GM19452 (cell line): ENCODE data around the gene MTERF1.
"Not testable (repeated sequence)": the region's sequence is repeated elsewhere in the genome, so short reads cannot be mapped to it uniquely, and the experiment has no call there.

Experiments used
- ATAC-seq: cut with Tn5 transposase; IDR thresholded peaks from one replicate; pipeline ENCODE4 v1.9.1; 2021; ENCODE audit not compliant: unreplicated experiment

Gene MTERF1

DNA sequence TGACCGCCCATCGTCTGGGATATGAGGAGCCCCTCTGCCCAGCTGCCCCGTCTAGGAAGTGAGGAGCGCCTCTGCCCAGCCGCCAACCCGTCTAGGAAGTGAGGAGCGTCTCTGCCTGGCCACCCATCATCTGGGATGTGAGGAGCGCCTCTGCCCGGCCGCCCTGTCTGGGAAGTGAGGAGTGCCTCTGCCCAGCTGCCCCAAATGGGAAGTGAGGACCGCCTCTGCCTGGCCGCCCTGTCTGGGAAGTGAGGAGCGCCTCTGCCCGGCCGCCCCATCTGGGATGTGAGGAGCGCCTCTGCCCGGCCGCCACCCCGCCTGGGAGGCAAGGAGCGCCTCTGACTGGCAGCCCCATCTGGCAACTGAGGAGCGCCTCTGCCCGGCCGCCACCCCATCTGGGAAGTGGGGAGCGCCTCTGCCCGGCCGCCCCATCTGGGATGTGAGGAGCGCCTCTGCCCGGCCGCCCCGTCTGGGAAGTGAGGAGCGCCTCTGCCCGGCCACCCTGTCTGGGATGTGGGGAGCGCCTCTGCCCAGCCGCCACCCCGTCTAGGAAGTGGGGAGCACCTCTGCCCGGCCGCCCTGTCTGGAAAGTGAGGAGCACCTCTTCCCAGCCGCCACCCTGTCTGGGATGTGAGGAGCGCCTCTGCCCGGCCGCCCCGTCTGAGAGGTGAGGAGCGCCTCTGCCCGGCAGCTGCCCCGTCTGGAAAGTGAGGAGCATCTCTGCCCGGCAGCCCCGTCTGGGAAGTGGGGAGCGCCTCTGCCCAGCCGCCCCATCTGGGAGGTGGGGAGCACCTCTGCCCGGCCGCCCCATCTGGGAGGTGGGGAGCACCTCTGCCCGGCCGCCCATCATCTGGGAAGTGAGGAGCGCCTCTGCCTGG is 7.1 kb upstream of the MTERF1 start:
- not testable (repeated sequence) for ATAC-seq

DNA sequence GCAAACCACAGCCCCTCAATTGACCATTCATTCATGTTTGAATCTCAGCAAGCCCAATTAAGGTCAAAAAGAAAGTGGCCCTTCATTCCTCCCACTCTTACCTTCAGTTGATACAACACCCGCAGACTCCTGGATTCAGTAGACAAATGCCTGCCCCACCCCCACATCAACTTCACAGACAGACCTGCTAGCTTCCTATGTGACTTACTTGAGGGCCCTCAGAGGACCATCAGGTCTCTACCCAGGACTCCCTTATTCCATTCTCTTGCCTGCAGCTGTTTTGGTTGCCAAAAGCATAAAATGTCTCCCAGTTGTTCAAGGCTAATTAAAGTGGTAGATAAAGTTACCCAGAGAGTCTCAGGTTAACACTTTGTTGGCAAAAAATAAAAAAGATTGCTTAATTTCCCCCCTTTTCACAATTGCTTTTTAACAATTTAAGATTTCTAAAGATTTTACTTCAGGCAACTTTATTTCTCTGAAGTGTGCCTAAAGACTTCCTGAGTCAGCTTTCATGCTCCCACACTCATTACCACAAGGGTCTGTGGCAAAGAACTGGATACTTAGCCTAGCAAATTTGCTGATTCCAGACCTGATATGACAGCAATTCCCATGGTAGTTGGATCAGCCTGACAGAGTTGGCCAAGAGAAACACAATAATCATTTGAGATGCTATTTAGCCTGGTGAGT is 3.3 kb upstream of the MTERF1 start:
- ATAC-seq = no peak

DNA sequence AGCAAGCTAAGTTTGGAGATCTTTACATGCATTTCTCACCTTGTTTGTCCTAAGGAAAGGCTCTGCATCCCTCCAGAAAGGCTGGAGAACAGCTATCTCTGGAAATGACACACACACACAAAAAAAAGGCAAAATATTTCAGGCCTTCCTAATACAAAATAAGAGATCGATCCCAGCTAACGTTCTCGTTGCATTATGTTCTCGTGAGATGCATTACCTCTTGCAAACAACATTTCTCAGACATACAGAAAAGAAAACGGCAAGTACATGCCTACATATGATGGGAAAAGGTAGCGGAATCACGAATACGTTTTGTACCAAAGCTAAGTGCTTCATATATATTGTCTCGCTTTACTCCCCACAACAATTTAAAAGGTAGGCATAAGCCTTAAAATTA is 488 bp downstream of the MTERF1 start:
- peak; percentile 14 for ATAC-seq

DNA sequence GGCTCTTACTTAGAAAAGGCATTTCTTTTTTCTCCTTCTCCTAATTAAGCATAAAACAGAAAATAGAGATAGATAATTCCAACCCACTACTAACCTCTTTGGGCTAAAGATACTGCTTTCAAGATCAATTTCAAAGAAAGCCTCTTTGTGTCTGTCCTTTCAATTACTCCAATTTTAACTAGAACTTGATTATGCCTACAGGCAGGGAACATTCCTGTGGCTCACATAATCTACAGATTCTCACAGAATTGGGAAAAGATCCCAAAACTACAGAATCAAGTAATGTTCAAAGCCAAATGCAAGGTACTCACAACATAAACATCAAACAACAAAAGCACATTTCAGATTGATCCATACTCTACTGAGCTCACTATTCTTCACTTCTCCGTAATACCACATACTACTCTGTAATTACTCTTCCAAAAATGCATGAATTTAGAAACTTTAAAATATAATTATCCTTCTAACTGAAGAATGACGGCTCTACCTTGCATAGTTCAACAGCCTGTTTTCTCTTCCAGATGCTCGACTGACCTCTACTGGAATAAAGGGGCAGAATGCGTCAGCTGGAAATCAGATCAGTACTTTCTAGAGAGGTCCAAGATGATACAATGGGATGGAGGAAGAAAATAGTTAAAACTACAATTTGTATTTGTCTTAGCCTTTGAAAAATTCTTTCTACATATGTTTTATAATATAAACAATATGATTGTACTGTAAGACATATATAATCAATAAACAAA is 3.9 kb downstream of the MTERF1 start:
- ATAC-seq = no peak

DNA sequence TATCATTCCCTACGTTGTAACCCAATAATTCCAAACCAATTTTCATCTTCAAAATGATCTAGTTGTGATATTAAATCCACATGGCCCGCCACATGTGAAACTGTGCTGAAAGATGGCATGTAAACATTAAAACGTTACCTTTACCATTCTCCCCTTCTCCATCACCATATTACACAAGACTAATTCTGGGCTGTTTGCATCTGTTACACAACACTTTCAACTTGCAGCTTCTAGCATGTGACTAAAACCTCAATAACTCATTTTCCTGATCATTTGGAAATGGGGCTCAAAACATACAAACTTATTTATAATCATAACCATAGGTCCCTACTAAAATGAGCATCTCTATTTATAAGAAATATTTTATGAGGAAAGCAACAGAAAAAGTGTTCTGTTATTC is 4.7 kb downstream of the MTERF1 start:
- ATAC-seq = no peak

DNA sequence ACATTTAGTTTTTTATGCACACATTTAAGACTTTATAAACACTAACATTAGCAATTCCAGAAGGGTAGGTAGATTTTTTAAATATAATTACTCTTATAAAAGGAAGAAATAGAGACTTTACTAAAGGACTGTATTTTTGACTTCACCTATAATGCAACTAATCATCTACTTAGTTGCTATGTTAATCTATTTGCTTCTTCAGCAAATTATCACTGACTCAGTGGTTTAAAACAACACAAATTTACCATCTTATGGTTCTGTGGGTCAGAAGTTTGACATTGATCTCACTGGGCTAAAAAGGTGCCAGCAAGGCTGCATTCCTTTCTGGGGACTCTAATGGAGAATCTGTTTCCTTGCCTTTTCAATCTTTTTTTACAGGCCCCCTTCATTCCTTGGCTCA is 7.6 kb downstream of the MTERF1 start:
- no peak for ATAC-seq

DNA sequence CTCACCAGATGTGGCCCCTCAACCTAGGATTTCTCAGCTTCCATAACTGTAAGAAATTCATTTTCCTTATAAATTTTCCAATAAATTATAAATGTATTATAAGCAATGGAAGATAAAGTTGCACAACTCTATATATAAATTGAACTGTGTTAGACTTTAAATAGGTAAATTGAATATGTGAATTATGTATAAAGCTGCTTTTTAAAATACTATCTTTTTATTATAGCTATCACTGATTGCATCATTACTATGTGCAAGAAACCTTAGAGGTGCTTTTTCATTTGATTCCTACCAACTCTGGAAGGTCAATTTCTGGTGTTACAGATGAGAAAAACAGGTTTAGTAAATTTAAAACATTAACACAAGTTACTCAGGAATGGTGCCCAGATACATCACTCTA is 8.4 kb downstream of the MTERF1 start:
- no peak for ATAC-seq

DNA sequence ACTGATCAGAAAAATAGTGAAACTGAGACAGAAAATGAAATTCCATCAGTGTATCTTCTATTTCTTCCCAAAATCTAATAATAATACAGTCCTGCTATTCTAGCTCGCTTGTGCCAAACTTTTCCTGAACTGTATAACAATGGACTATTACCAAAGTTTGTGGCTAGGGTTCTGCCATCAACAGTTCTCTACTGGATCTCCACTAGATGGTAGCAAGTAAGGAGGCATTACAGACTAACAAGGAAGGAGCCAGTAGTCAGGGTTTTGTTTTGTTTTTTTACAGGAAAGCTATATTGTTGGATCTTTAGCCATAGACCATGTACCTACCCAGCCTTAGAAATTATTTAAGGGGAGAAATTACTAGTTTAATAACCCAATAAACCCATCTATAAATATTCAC is 10.8 kb downstream of the MTERF1 start:
- ATAC-seq = no peak

DNA sequence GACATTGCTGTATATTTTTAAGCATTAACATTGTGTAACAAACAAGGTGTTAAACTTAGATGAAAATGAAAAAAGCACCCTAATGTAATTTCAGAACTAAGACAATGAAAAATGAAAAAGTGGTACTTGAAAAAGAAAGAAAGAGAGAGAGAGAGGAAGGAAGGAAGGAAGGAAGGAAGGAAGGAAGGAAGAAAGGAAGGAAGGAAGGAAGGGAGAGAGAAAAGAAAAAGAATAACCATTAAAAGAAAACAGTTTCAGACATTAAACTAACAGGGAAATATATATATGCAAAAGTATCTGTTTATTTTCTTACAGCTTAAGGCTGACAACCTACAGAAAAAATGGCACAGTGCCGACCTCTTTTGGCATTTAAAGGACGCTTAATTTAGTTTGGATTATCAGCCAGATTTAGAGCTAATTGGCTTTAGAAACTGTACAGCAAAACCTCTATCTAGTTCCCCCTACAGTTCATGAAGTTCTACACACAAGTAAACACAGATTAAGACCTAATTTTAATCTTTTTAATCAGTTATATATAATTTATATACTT is 13.8 kb downstream of the MTERF1 start:
- no peak for ATAC-seq

DNA sequence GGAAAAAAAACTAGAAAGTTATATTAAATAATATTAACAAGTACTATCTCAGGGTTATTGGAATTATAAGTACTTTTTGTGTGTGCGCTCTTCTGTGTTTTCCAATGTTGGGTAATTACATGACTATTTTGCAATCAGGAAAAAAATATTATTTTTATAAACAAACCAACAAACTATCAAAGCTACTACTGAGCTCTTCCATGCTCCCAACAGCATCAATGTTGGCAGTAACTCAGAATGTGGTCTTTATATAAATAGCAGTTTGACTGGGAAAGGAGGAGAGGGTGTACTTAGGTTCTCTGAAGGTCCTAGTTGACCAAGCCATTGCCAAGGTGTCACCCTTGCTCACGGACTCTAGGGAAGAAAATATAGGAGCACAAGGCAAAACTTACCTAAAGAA is 15.0 kb downstream of the MTERF1 start:
- ATAC-seq = no peak

DNA sequence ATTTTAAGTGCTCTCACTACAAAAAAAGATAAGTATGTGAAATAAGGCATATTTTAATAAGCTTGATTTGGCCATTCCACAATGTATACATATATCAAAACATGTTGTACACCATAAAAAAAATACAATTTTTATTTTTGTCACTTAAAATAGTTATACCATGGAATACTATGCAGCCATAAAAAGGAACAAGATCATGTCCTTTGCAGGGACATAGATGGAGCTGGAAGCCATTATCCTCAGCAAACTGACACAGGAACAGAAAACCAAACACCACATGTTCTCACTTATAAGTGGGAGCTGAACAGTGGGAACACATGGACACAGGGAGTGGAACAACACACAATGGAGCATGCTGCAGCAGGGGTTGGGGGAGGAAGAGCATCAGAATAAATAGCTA is 15.9 kb downstream of the MTERF1 start:
- not testable (repeated sequence) for ATAC-seq

DNA sequence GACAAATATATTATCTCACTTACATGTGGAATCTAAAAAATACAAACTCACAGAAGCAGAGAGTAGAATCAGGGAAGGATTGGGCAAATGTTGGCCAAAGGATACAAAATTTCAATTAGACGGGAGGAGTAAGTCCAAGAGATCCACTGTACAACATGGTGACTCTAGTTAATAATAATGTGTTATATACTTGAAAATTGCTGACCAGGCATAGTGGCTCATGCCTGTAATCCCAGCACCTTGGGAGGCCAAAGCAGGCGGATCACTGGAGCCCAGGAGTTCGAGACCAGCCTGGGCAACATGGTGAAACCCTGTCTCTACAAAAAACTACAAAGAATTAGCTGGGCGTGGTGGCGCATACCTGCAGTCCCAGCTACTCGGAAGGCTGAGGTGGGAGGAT is 16.4 kb downstream of the MTERF1 start:
- ATAC-seq = no peak

DNA sequence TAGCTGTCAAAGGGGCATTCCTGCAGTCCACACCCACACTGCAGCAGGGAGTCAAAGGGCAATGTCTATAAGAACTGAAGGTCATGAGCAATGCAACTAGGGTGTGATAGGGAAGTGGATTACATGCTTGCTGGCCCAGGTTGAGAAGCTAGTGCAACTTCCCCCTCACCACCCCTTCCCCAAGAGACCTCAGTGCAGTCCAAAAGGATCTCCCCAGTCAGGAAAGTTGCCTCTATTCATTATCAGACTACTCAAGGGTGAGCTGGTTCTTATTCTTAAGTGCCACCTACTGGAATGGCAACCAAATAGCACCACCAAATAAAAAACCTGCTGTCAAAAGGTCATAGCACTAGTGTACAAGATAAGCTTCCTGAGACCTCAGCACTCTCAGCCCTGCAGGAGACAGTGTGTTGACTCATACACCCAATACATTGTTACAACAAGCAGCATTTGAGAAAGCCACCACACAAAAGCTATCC is 28.2 kb downstream of the MTERF1 start:
- no peak for ATAC-seq

DNA sequence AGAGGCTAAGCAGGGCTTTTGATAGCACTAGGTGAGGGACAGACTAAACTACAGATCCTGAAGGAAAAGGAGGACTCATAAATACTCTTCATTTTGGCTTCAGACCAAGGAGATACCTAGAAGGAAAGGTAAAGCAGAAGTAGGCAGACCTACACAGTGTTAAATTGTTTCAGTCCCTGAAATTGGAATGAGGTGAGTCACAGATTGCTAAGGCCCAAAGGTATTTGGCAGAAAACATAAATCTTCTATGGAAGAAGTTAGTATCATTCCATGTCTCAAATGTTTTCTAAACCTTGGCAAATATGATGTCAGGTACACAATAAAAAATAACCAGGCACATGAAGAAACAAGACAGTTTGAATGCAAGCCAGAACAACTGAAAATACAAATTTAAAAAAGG is 30.0 kb downstream of the MTERF1 start:
- no peak for ATAC-seq

DNA sequence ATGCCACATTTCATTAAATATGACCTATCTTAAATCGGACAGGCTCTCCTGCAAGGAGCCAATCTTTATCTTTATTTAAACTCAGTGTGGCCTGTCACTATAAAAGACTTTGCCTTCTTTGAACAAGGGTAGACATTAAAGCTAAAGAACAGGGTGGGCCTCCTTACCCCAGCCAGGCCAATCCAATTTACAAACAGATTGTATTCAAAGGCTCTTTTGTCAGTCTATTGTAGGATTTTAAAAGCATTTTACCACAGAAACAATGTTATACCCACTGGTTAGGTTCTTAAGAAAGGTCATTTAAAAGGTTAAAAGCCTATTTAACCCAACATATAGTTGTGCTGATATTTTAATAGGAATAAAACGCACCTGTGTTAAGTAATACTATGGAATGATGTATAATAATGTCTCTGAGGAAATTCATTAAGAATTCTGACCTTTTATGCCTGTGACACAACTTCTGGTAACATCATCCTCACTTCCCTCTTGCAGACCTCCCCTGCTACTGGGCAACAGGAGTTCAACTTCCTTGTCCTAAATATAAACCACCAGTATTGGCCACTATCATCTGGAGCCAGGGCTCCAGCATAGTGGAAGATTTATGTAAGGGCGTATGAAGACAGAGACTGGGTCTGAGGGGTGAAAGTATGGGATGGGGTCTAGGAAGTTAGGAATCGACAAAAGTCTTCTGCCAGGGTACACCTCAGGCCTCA is 32.5 kb downstream of the MTERF1 start:
- ATAC-seq = no peak

DNA sequence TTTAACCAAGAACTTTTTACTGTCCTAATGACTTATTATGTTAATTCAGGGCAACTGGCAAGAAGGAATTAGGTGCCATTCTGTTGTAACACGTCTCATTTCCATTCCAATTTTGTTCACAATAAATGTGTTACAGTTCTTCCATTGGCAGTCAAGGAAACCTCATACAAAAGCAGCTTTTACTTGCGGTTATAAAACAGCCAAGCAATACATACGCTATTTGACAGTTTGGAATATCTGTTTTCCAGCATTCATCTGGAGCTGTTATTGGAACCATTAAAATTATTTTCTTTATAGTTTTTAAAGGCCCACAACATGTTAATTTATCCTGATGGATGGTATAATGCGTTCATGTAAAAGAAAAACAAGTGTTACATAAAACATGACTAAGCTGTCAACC is 33.3 kb downstream of the MTERF1 start:
- no peak for ATAC-seq

DNA sequence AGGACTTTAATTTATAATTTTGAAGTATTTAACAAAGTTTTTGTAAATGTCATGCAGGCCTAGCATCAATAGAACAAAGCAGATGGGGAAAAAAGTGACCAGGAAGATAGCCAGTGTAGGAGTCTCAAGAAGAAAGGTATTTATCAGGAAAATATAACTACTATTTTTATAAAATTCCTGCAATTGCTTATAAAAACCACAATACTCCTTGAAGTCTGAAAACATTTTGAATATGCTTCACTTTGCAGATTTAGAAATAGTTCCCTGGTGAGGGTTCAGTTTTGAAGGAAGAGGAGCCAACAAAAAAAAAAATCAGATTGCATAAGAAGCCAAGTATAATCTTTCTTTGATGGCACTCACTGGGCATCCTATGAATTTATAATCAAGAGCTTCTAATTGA is 34.1 kb downstream of the MTERF1 start:
- ATAC-seq = no peak

DNA sequence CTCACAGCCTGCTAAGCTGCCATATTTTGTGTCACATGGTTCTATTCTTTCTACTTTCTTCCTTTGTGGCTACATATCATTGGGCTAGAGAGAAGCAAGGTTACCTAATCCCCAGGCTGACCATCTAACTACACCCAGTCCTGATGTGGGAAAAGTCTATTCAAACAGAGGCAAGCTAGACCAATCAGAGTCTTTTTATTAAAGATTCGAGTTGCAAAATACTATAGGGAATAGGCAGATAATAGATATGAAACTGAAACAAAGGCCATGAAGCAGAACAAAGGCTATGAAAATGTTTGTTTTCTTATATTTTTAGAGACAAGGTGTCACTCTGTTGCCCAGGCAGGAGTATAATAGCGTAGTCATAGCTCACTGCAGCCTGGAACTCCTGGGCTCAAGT is 36.7 kb downstream of the MTERF1 start:
- peak; percentile 79 for ATAC-seq

DNA sequence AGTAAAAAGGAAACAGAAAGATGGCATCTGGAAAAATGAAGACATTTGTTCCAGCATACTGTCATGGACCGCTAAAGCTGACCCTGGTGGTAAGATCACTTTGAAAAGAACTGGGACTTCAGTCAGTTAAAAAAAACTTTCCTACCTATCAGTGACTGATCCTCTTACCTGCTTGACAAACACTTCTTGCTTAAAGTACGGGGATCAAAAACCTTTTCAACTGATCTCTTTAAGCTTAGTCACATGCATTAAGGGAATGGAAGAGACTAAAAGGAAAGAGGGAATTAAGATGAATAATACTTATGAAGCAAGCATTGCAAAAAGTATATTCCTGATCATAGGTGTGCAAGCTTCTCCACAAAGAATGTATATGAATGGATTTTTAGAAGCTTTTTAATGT is 42.1 kb downstream of the MTERF1 start:
- ATAC-seq = no peak

DNA sequence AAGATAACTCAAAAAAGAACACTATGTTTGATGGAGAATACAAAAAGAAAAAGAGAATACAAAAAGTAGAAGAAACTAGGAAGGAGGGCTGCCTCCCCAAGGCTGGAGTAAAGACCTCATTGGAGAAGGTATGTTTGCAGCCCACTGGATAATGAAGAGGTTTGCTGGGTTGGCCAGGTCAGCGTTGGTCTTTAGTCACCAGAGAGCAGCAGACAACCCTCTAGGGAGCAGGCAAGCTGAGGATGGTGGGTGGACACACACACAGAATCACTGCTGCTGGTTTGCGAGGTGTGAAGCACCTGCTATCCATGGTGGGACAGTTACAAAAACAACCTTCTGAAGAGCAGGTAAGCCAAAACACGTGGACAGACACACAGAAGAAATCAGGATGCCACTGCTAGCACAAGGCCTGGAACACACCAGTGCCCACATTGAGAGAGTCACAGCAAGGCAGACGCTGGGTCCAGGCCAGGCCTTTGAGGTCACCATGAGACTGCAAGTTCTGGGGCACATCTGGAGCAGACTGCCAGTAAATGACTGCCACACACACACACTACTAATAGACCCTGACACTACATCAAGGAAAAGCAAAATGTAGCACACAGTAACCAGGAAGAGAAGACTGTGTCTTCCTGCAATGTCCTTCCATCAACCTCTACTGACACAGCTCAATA is 43.0 kb downstream of the MTERF1 start:
- ATAC-seq = no peak
